HepG2 (cell line): ENCODE data around the gene ISCU. TPM values are rescaled to one million over a fixed set of nuclear protein-coding genes. Genes with fewer than 3 reads are reported as not detected.
A peak's percentile ranks its signal among the peaks of the same experiment; 100 is the strongest.

ENCODE experiments used
- ATAC-seq: fragments of 200-7000 bp; cut with Tn5 transposase; 3 replicates; pipeline ENCODE4 v1.9.1; 2020; ENCODE audit warnings: mild to moderate bottlenecking, moderate library complexity
- BruUV-seq: library from RNA; stranded (reverse); fragments of 400-500 nt; replicated peaks from 2 replicates; lab custom pipeline; 2021; lab: Mats Ljungman, UMichigan
- CTCF ChIA-PET: fragments of 300-600 bp; formaldehyde crosslinking; extraction: SDS; loops from one replicate; lab custom pipeline; 2021; ENCODE audit warnings: low total read pairs, inconsistent platforms, low intra/inter-chr PET ratio; lab: Yijun Ruan, JAX
- POLR2A ChIA-PET: fragments of 350-600 bp; sonication (Branson Sonifier 250); formaldehyde crosslinking; loops from one replicate; lab custom pipeline; 2020; ENCODE audit warnings: antibody characterized with exemption, inconsistent platforms; lab: Yijun Ruan, JAX
- DNase-seq: peaks from one replicate; pipeline ENCODE4 v3.0.0-alpha.2; 2015; ENCODE audit warnings: low spot score
- FAIRE-seq: peaks from 3 replicates; lab custom pipeline; 2011; peaks lifted over from hg19 to GRCh38; lab: Jason Lieb, UNC
- H2AFZ ChIP-seq: one replicate; pipeline ENCODE4 v1.6.1; 2011; ENCODE audit warnings: low read length, inconsistent platforms
- H3K27ac ChIP-seq: fragments of 300-600 bp; 3 replicates; pipeline ENCODE4 v1.8.0; 2011; ENCODE audit warnings: mixed run types, mild to moderate bottlenecking, mixed read lengths, low read length, inconsistent platforms; ENCODE audit not compliant: insufficient read depth; ENCODE audit errors: extremely low read length
- H3K27me3 ChIP-seq, 2 experiments: fragments of 200-600 bp in 1 of 2; 2 replicates in 1 of 2; 3 replicates in 1 of 2; pipeline versions ENCODE4 v1.6.0 to v1.8.0; 2011; ENCODE audit warnings: low read length in 2 of 2, mild to moderate bottlenecking in 2 of 2, moderate library complexity in 2 of 2, inconsistent platforms in 1 of 2; ENCODE audit not compliant: insufficient read depth in 2 of 2, control insufficient read depth in 1 of 2
- H3K36me3 ChIP-seq, 2 experiments: fragments of 200-600 bp in 1 of 2; replicated peaks in 1 of 2; 2 replicates in 1 of 2; 3 replicates in 1 of 2; pipeline versions ENCODE4 v1.5.1 to v1.8.0; 2011; ENCODE audit warnings: low read length in 2 of 2, inconsistent platforms in 1 of 2; ENCODE audit not compliant: insufficient read depth in 2 of 2, control insufficient read depth in 1 of 2
- H3K4me1 ChIP-seq: 2 replicates; pipeline ENCODE4 v1.5.1; 2012; ENCODE audit warnings: low read length, inconsistent platforms; ENCODE audit not compliant: insufficient read depth
- H3K4me2 ChIP-seq: 2 replicates; pipeline ENCODE4 v1.6.0; 2011; ENCODE audit warnings: low read depth, low read length, inconsistent platforms
- H3K4me3 ChIP-seq, 3 experiments: fragments of 200-600 bp in 1 of 3; sonication (generic), shearing (Covaris generic) in 1 of 3; replicated peaks in 1 of 3; 2 replicates each; pipeline ENCODE4 v1.5.1; 2011 to 2016; ENCODE audit warnings: low read length in 3 of 3, inconsistent platforms in 2 of 3, low read depth in 2 of 3, mild to moderate bottlenecking in 2 of 3, control low read depth in 1 of 3, mixed read lengths in 1 of 3; ENCODE audit not compliant: insufficient read depth in 1 of 3
- H3K79me2 ChIP-seq: one replicate; pipeline ENCODE4 v1.6.1; 2011; ENCODE audit warnings: low read length, inconsistent platforms; ENCODE audit not compliant: insufficient read depth
- H3K9ac ChIP-seq: 2 replicates; pipeline ENCODE4 v1.6.0; 2011; ENCODE audit warnings: mild to moderate bottlenecking, low read depth, low read length, inconsistent platforms; ENCODE audit not compliant: insufficient read depth
- H3K9me3 ChIP-seq: 2 replicates; pipeline ENCODE4 v1.5.1; 2012; ENCODE audit warnings: mild to moderate bottlenecking, low read length
- H4K20me1 ChIP-seq: 2 replicates; pipeline ENCODE4 v1.6.0; 2011; ENCODE audit warnings: inconsistent platforms, mild to moderate bottlenecking, low read length, moderate library complexity; ENCODE audit not compliant: insufficient read depth
- ATF4 ChIP-seq, 2 experiments: fragments of 450-650 bp in 1 of 2; sonication (generic) in 1 of 2; formaldehyde crosslinking; IDR thresholded peaks; 2 replicates each; pipeline versions ENCODE4 v1.5.0 to v1.8.0; 2020 to 2022; ENCODE audit warnings: mild to moderate bottlenecking in 1 of 2, missing genetic modification reagents in 1 of 2
- CSRNP2 ChIP-seq: sonication (generic); formaldehyde crosslinking; conservative IDR thresholded peaks from 2 replicates; pipeline ENCODE4 v1.8.0; 2022; ENCODE audit warnings: low read depth, missing genetic modification reagents
- GATAD2A ChIP-seq: IDR thresholded peaks from 2 replicates; pipeline ENCODE4 v1.6.1; 2016
- GLI4 ChIP-seq: sonication (generic); formaldehyde crosslinking; IDR thresholded peaks from 2 replicates; pipeline ENCODE4 v1.5.1; 2020; ENCODE audit warnings: missing genetic modification reagents, mild to moderate bottlenecking, moderate library complexity, borderline replicate concordance
- JUN ChIP-seq: sonication (generic); formaldehyde crosslinking; IDR thresholded peaks from 2 replicates; pipeline ENCODE4 v1.4.0; 2020; ENCODE audit warnings: mild to moderate bottlenecking, missing genetic modification reagents
- PRDM15 ChIP-seq: sonication (generic); formaldehyde crosslinking; IDR thresholded peaks from 2 replicates; pipeline ENCODE4 v1.4.0; 2020; ENCODE audit warnings: missing genetic modification reagents
- ZEB1 ChIP-seq: IDR thresholded peaks from 2 replicates; pipeline ENCODE4 v1.6.1; 2012; ENCODE audit warnings: mild to moderate bottlenecking, low read depth, inconsistent platforms; ENCODE audit not compliant: insufficient replicate concordance
- ZMAT3 ChIP-seq: sonication (generic); formaldehyde crosslinking; conservative IDR thresholded peaks from 2 replicates; pipeline ENCODE4 v1.7.0; 2021; ENCODE audit warnings: missing genetic modification reagents
- ZNF569 ChIP-seq: sonication (generic); formaldehyde crosslinking; IDR thresholded peaks from 2 replicates; pipeline ENCODE4 v1.5.0; 2020; ENCODE audit warnings: mild to moderate bottlenecking, missing genetic modification reagents, moderate library complexity, borderline replicate concordance
- ZNF788 ChIP-seq: sonication (generic); formaldehyde crosslinking; IDR thresholded peaks from 2 replicates; pipeline ENCODE4 v1.5.0; 2020; ENCODE audit warnings: mild to moderate bottlenecking, missing genetic modification reagents, borderline replicate concordance
- WGBS: methylation state at CpG from one replicate; pipeline ENCODE4 v1.1.6; 2017; ENCODE audit warnings: low lambda C conversion rate; 5-methylcytosine and 5-hydroxymethylcytosine counted together
- in situ Hi-C: cut with HindIII; loops from 2 replicates; pipeline ENCODE4 v1.10.0; 2017; ENCODE audit warnings: low pct_unique_long_range_greater_than_20kb; ENCODE audit not compliant: extremely low pct_ligation_motif_present
- intact Hi-C: fragments of 100-400 bp; cut with micrococcal nuclease; formaldehyde crosslinking; loops from one replicate; pipeline ENCODE4 v1.10.0; 2022; ENCODE audit not compliant: unreplicated experiment
- polyA plus RNA-seq, 8 experiments: library from polyadenylated mRNA; depleted of rRNA in 3 of 8; stranded (reverse) in 7 of 8; unstranded in 1 of 8; fragments of >200 nt; fragmentation: Illumina TruSeq in 4 of 8; extraction: Trizol in 4 of 8; gene quantifications; 2 replicates each; pipeline versions ENCODE4 v1.2.1 to v1.2.3, GENCODE V29; 2011 to 2016; ENCODE audit warnings: low read depth in 4 of 8, missing spikeins in 1 of 8, mixed read lengths in 1 of 8; ENCODE audit not compliant: insufficient read depth in 1 of 8
- total RNA-seq, 5 experiments: library from RNA; depleted of rRNA; stranded (reverse); fragments of >200 nt; fragmentation: Illumina TruSeq; extraction: Trizol; gene quantifications; 2 replicates each; pipeline ENCODE4 v1.2.3, GENCODE V29; 2016; ENCODE audit warnings: low read depth in 1 of 5
- TF ChIP-seq, protein P1 (sequence below): sonication (generic); formaldehyde crosslinking; IDR thresholded peaks from 2 replicates; pipeline ENCODE4 v1.8.1; 2023; ENCODE audit warnings: missing genetic modification reagents, mild to moderate bottlenecking, borderline replicate concordance
- TF ChIP-seq, protein P2 (sequence below): sonication (generic); formaldehyde crosslinking; IDR thresholded peaks from 2 replicates; pipeline ENCODE4 v1.8.1; 2023; ENCODE audit warnings: mild to moderate bottlenecking, missing genetic modification reagents
- TF ChIP-seq, protein P3 (sequence below), 2 experiments: sonication (generic) in 1 of 2; formaldehyde crosslinking in 1 of 2; IDR thresholded peaks; 2 replicates each; pipeline versions ENCODE4 v1.4.0 to v1.6.1; 2018 to 2020; ENCODE audit warnings: missing genetic modification reagents in 2 of 2, borderline replicate concordance in 1 of 2, low read depth in 1 of 2, mild to moderate bottlenecking in 1 of 2, missing biosample characterization in 1 of 2

Gene ISCU
- total and polyA plus RNA-seq, 2 of the 13 experiments (the other 11 are each of a cell fraction or from before 2014, with no cell fraction given) = 94.4 to 107 TPM

DNA sequence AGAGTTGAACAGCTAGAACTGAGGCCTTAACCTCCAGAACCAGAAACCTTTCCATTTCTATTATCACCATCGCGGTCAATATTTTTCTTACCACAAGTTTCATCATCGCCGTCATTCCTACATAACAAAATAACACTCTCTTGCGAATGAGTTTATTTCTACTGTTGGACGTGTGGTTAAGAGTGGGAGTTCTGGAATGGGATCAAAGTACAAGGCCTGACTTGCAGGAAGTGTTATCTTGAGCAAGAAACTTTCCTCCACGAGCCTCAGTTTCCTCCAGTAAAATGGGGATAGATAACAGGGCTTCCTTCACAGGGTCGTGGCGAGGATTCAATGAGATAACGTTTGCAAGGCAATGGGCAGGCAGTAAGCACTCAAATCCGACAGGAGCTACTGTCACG, 2.1 kb upstream of the ISCU start:
- 0% methylated on average over 8 of the region's 12 CpGs for WGBS
- ChIA-PET CTCF (no interaction called here), POLR2A (interaction anchor here (0.9 to 1.3 kb wide), 3 partner anchors 9 to 878 kb away, joined by 3 to 5 read pairs (median 4); no protein-coding TSS in a partner anchor)
- no peaks in the 10 kb centered on the region; a peak in 1 of 5 replicates for H3K27me3 ChIP-seq
- H3K9ac ChIP-seq = peak overlapping the region; percentile 98
- intact Hi-C loops = loop anchor here (5.0 kb wide), 2 partner anchors 172 to 297 kb away; partner anchors contain the start of genes CORO1C and SSH1
- DNase-seq (peak; percentile 28), FAIRE-seq (peak; percentile 48), ATAC-seq (no peak)
- H3K4me1 ChIP-seq = peaks cover 52% of the 10 kb centered on the region
- no peak overlapping the region for H2AFZ ChIP-seq
- peaks cover 73% of the 10 kb centered on the region for H3K79me2 ChIP-seq
- BruUV-seq = TSS peak; percentile 65
- in situ Hi-C loops = loop anchor here (10.0 kb wide), 1 partner anchor 244 kb away; no protein-coding TSS in a partner anchor
- peaks cover 12% of the 10 kb centered on the region for H4K20me1 ChIP-seq
- H3K9me3 ChIP-seq = no peaks in the 10 kb centered on the region
- H3K36me3 ChIP-seq = peaks cover 10 to 25% of the 10 kb centered on the region in 2 experiments
- H3K4me2 ChIP-seq = peak overlapping the region; percentile 99
- H3K27ac ChIP-seq = peak overlapping the region; percentile 97
- peak overlapping the region; percentile 95 to 100 (median 99) for H3K4me3 ChIP-seq
- TF ChIP-seq, protein P1, sequence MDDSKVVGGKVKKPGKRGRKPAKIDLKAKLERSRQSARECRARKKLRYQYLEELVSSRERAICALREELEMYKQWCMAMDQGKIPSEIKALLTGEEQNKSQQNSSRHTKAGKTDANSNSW = no peak
- TF ChIP-seq, protein P2, sequence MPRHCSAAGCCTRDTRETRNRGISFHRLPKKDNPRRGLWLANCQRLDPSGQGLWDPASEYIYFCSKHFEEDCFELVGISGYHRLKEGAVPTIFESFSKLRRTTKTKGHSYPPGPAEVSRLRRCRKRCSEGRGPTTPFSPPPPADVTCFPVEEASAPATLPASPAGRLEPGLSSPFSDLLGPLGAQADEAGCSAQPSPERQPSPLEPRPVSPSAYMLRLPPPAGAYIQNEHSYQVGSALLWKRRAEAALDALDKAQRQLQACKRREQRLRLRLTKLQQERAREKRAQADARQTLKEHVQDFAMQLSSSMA (CRISPR knock-in tag) = no peak
- TF ChIP-seq, protein P3, sequence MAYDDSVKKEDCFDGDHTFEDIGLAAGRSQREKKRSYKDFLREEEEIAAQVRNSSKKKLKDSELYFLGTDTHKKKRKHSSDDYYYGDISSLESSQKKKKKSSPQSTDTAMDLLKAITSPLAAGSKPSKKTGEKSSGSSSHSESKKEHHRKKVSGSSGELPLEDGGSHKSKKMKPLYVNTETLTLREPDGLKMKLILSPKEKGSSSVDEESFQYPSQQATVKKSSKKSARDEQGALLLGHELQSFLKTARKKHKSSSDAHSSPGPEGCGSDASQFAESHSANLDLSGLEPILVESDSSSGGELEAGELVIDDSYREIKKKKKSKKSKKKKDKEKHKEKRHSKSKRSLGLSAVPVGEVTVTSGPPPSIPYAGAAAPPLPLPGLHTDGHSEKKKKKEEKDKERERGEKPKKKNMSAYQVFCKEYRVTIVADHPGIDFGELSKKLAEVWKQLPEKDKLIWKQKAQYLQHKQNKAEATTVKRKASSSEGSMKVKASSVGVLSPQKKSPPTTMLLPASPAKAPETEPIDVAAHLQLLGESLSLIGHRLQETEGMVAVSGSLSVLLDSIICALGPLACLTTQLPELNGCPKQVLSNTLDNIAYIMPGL (CRISPR knock-in tag; IDR thresholded peaks at IDR 0.05; ENCODE audit: borderline replicate concordance in 1 of 2, low read depth in 1 of 2) = no peak
- 0 out of 2 replicates have a peak, but pooled peaks have one; percentile 15 for TF ChIP-seq GATAD2A (CRISPR knock-in tag)
- no peak for TF ChIP-seq PRDM15 (CRISPR knock-in tag)
- TF ChIP-seq GLI4 (CRISPR knock-in tag) = no peak
- no peak for TF ChIP-seq JUN (CRISPR knock-in tag)
- no peak for TF ChIP-seq ZNF569 (CRISPR knock-in tag)
- TF ChIP-seq CSRNP2 (CRISPR knock-in tag) = no peak
- no peak for TF ChIP-seq ZEB1
- peak in 1 of 2 experiments; percentile 66; a peak in 2 of 4 replicates for TF ChIP-seq ATF4 (CRISPR knock-in tag; IDR thresholded peaks at IDR 0.05)
- no peak for TF ChIP-seq ZNF788 (CRISPR knock-in tag)
- TF ChIP-seq ZMAT3 (CRISPR knock-in tag) = no peak
